WERI-Rb-1 (cell line): Measurements from ENCODE around the gene POU2F3.

ENCODE experiments used
- DNase-seq: peaks from one replicate; pipeline ENCODE4 v3.0.0-alpha.2; 2020
- H3K27ac ChIP-seq: fragments of 250-450 bp; sonication (Bioruptor Pico); 2 replicates; pipeline ENCODE4 v1.5.1; 2020; ENCODE audit warnings: mild to moderate bottlenecking, moderate library complexity
- H3K27me3 ChIP-seq: fragments of 250-450 bp; sonication (Bioruptor Pico); 2 replicates; pipeline ENCODE4 v1.5.1; 2021; ENCODE audit warnings: mild to moderate bottlenecking, low read depth, moderate library complexity; ENCODE audit not compliant: insufficient read depth, severe bottlenecking
- H3K36me3 ChIP-seq: fragments of 250-450 bp; sonication (Bioruptor Pico); 2 replicates; pipeline ENCODE4 v1.5.1; 2020; ENCODE audit warnings: mild to moderate bottlenecking, moderate library complexity
- H3K4me3 ChIP-seq: 2 replicates; pipeline ENCODE4 v1.5.1; 2011; ENCODE audit warnings: low read depth, mild to moderate bottlenecking, control low read depth, low read length
- H3K9me3 ChIP-seq: fragments of 250-450 bp; sonication (Bioruptor Pico); 2 replicates; pipeline ENCODE4 v1.5.1; 2021; ENCODE audit warnings: mild to moderate bottlenecking, moderate library complexity; ENCODE audit not compliant: severe bottlenecking
- TF ChIP-seq, protein P1 (sequence below): IDR thresholded peaks from 2 replicates; pipeline ENCODE4 v1.5.1; 2011; ENCODE audit warnings: low read depth, mild to moderate bottlenecking, control low read depth, inconsistent platforms, low read length

Gene POU2F3

DNA sequence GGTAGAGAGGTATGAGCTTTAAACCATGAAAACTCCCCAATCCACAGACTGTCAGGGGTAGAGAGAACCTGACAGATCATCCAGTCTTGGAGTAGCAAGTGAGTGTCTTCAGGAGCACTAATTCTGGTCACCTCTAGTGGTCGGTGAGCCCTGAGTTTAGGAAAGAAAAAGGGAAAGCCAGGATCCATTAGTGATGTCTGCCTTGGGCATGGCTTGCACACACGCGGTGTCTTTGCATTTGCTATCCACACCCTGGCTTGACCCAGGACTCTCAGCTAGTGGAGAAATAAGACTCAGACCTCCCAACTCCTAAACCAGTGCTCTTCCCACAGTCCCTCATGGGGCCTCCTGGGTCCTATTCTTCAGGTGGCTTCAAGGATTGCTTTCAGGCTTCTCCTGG lies 19.3 kb downstream of the POU2F3 start:
- no peak overlapping the region for H3K27ac ChIP-seq
- no peaks in the 10 kb centered on the region for H3K27me3 ChIP-seq

DNA sequence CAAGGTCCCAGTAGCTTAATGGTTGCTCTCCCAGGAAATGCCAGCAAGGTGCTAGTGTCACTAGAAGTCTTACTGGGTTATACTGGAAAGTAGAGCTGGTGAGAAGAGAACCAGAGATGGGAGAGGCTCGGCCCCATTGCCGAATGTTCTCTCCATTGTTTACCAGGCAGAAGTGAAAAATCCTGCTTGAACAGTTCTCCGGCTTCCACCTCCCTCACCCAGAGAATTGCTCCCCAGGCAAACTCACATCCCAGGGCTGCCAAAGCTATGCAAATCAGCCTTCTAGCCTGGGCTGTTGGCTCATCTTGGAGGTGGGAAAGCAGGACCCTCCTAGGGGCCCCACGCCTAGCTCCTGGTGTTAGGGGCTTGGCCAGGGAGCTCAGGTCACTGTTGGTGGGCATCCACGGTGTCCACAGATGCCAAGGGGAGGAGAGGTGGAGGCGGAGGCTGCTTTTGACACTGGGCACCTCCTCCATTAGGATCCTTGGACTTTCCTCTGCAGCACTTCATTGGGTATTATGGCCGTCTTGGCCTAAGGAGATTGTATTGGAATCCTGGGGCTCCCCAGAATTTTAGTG lies 20.1 kb downstream of the POU2F3 start:
- Histone ChIP-seq H3K9me3 (no peaks in the 10 kb centered on the region), H3K4me3 (no peak overlapping the region), H3K36me3 (no peaks in the 10 kb centered on the region), H3K27ac (no peak overlapping the region), H3K27me3 (no peaks in the 10 kb centered on the region)
- TF ChIP-seq, protein P1, sequence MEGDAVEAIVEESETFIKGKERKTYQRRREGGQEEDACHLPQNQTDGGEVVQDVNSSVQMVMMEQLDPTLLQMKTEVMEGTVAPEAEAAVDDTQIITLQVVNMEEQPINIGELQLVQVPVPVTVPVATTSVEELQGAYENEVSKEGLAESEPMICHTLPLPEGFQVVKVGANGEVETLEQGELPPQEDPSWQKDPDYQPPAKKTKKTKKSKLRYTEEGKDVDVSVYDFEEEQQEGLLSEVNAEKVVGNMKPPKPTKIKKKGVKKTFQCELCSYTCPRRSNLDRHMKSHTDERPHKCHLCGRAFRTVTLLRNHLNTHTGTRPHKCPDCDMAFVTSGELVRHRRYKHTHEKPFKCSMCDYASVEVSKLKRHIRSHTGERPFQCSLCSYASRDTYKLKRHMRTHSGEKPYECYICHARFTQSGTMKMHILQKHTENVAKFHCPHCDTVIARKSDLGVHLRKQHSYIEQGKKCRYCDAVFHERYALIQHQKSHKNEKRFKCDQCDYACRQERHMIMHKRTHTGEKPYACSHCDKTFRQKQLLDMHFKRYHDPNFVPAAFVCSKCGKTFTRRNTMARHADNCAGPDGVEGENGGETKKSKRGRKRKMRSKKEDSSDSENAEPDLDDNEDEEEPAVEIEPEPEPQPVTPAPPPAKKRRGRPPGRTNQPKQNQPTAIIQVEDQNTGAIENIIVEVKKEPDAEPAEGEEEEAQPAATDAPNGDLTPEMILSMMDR, result no peak
- DNase-seq, result no peak

More for the DNA sequence above, 19.3 kb downstream of the POU2F3 start:
- no peak for DNase-seq
- H3K36me3 ChIP-seq, result no peaks in the 10 kb centered on the region
- H3K4me3 ChIP-seq, result no peak overlapping the region
- TF ChIP-seq, protein P1, result no peak
- H3K9me3 ChIP-seq, result no peaks in the 10 kb centered on the region

DNA sequence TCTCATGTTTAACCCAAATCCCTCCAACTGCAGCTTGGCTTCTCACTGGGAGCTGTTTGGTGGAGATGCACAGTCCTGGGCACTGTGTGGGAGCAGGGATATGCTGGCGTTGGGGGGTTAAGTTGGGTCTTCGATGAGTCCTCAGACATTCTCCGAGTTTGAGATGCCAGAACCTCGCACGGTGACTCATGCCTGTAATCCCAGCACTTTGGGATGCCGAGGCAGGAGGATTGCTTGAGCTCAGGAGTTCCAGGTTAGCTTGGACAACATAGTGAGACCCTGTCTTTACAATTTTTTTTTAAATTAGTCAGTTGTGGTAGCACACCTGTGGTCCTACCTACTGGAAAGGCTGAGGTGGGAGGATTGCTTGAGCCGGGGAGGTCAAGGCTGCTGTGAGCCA lies 20.7 kb downstream of the POU2F3 start:
- TF ChIP-seq, protein P1, result no peak
- no peaks in the 10 kb centered on the region for H3K9me3 ChIP-seq
- H3K36me3 ChIP-seq, result no peaks in the 10 kb centered on the region
- no peak overlapping the region for H3K27ac ChIP-seq
- DNase-seq, result no peak
- no peak overlapping the region for H3K4me3 ChIP-seq
- no peaks in the 10 kb centered on the region for H3K27me3 ChIP-seq

DNA sequence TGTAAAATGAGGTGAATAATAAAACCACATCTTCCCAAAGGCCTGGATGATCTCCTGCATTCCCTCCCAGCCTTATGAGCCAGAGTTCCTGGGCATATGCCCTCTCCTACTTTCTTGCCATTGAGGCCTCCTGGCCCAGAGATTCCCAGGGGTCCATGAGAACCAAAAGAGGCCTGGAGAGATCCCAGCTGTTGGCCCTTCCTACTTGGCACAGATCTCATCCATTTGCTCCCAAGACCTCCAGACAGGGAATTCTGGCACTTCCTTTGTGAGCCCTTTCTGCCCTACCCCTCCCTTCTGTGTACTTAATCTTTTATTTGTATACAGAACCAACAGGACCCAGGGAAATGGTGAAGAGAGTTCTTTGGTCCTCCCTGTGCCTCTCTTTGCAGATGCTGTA lies 21.4 kb downstream of the POU2F3 start:
- Histone ChIP-seq H3K4me3 (no peak overlapping the region), H3K27ac (no peak overlapping the region), H3K9me3 (no peaks in the 10 kb centered on the region), H3K36me3 (no peaks in the 10 kb centered on the region), H3K27me3 (no peaks in the 10 kb centered on the region)
- TF ChIP-seq, protein P1, result no peak
- DNase-seq, result no peak

DNA sequence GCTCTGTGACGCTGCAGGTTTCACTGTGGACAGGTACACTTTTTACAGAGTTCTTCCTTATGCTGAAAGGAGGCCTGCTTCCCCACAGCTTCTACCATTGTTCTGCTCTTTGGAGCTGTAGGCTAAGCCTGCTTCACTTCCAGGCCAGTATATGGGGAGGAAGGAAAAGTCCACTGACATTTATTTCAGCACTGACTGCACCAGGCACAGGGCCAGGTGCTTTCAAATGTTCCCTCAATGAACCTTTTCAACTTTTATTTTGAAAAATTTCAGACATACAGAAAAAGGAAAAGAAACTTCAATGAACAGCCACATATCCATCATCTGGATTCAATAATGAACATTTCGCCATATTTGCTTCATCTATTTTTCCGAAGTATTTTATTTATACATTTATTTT lies 22.0 kb downstream of the POU2F3 start:
- H3K4me3 ChIP-seq, result no peak overlapping the region
- DNase-seq, result no peak
- TF ChIP-seq, protein P1, result no peak

DNA sequence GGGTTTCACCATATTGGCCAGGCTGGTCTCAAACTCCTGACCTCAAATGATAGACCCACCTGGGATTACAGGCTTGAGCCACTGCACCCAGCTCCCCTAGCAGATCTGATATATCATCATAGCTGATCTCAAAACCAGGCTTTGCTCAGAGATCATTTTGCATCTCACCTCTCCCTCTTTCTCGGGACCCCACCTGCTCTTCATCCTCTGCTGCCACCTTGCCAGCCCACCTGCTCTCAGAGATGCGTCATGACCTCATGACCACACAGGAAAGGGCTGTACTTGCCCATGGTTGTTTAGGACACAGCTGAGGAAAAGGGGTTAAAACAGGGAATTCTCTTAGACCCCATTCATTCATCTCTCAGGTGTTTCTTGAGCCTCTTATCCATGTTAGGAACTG lies 27.4 kb downstream of the POU2F3 start:
- TF ChIP-seq, protein P1, result no peak
- no peak overlapping the region for H3K27ac ChIP-seq
- no peak overlapping the region for H3K4me3 ChIP-seq
- no peaks in the 10 kb centered on the region for H3K9me3 ChIP-seq
- no peaks in the 10 kb centered on the region for H3K36me3 ChIP-seq
- DNase-seq, result no peak
- no peaks in the 10 kb centered on the region for H3K27me3 ChIP-seq

More for the DNA sequence above, 22.0 kb downstream of the POU2F3 start:
- Histone ChIP-seq H3K27ac (no peak overlapping the region), H3K27me3 (no peaks in the 10 kb centered on the region), H3K9me3 (no peaks in the 10 kb centered on the region), H3K36me3 (no peaks in the 10 kb centered on the region)
